GM18519 (cell line): ENCODE data around the gene RHBDF2.

Experiments
- ATAC-seq: cut with Tn5 transposase; IDR thresholded peaks from one replicate; pipeline ENCODE4 v1.9.1; 2021; ENCODE audit warnings: mild to moderate bottlenecking, moderate library complexity; ENCODE audit not compliant: unreplicated experiment, low FRiP score

Gene RHBDF2

GRCh38 chr17:76469076-76469990 is 31.9 kb downstream of the RHBDF2 start:
- no peak for ATAC-seq

GRCh38 chr17:76468634-76469010 is 32.6 kb downstream of the RHBDF2 start:
- no peak for ATAC-seq

DNA sequence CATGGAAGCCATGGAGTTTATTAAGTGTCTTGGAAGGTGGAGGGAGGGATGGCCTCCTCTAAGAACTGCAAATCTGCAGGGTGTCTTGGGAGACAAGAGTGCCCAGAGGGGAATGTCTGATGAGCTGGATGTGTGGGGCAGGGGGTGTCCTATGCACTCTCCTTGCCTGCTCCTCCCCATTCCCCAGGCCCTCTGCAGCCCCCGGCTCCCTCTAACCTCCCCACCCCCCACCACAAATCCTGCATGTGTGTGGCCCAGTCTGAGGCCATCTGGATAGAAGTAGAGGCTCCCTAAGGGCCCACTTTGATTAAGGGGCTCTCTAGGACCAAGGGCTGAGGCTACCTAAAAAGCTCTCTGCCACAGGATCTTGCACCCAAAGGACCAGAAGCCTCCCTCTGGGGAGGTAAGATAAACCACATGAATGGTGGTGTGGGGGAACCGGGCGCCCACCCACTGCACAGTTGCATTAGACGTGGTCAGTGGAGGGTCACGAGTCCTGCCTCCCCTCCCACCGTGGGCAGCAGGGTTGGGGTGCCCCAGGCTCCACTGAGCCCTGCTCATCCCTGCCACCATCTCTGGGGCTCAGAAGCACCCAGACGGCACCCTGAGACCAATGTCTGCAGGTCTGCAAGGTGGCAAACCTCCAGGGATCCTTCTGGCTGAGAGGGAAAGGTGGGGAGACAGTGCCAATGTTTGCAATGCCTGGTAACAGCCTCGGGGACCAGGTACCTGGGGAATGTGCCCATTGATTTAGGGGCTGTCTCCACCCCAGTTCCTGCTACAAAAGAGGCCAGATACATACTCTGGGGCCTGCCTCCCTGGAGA is 33.2 kb downstream of the RHBDF2 start:
- ATAC-seq: no peak

- no peak for ATAC-seq
Observed at GRCh38 chr17:76467366-76467765, 33.9 kb downstream of the RHBDF2 start, which contains the start of gene AANAT. TSS of gene AANAT (plus strand) at chr17:76467603. CDS start at chr17:76468747, 1,144 bp downstream.

GRCh38 chr17:76466775-76467130 is 34.5 kb downstream of the RHBDF2 start:
- ATAC-seq: no peak

DNA sequence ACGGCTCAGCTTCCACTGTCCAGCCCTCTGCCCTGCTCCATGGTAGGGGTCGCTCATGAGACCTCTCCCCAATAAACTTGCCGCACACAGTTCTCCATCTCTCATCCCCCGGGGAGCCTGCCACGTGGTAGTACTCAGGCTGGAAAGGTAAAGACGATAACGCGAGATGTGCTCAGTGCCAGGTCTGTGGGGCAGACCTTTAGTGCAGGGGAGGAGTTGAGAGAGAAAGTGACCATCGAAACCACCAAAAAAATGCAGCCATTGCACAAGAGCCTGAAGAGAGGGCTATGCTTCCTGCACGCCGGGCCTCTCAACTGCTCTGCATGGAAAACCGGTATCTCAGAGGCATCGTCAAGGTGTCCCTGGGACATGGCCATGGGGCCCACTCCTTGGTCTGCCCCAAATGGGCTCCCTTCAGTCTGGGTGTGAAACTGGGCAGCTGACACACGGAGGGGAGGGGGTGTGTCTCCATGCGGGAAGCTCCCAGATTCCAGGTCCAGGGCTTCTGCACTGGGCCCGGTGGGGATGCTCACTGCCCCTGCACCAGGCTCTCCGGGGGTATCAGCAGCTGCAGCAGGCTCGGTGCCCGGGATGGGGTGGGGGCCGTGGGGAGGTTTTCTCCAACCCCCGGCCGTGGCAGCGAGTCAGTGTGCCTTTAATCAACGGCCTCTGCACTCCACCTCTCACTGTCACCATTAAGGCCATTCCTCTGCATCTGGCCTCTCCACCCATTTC is 38.5 kb downstream of the RHBDF2 start:
- ATAC-seq: no peak

DNA sequence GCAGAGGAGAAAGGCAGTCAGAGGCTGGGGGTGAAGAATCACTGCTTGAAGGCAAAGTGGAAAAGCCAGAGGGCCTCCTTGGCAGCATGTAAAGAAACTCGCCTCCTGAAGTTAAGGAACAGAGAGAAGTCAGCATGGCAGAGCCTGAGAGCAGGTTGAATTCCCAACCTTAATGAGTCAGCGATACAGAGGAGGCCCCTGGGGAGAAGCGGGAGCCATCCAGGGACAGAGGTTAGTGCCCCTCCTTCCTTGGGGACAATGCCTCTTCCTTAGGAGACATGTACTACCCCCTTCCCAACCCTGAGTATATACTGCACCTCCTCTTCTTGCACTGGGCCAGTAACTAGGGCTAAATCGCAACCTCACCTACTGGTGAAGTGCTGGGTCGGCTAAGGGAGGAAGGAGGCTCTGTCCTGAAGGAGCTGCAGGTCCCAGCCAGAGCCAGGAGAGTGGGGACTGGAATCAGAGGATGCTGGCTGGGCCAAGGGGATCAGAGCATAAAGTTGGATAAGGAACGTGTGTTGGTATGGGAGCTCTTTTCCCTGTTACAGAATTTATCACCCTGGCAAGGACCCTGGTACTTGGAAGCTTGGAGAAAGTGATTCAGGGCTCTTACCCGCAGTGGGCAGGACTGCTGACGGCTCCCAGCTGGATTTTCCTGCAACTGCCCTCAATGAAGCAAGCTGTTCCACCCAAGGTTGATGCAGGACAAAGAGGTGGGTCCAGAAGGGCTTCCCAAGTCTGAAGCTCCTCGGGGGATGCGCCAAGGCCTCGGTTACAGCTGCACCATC is 39.3 kb downstream of the RHBDF2 start:
- ATAC-seq: no peak

- ATAC-seq: no peak
Observed at GRCh38 chr17:76459674-76460073, 41.5 kb downstream of the RHBDF2 start.

DNA sequence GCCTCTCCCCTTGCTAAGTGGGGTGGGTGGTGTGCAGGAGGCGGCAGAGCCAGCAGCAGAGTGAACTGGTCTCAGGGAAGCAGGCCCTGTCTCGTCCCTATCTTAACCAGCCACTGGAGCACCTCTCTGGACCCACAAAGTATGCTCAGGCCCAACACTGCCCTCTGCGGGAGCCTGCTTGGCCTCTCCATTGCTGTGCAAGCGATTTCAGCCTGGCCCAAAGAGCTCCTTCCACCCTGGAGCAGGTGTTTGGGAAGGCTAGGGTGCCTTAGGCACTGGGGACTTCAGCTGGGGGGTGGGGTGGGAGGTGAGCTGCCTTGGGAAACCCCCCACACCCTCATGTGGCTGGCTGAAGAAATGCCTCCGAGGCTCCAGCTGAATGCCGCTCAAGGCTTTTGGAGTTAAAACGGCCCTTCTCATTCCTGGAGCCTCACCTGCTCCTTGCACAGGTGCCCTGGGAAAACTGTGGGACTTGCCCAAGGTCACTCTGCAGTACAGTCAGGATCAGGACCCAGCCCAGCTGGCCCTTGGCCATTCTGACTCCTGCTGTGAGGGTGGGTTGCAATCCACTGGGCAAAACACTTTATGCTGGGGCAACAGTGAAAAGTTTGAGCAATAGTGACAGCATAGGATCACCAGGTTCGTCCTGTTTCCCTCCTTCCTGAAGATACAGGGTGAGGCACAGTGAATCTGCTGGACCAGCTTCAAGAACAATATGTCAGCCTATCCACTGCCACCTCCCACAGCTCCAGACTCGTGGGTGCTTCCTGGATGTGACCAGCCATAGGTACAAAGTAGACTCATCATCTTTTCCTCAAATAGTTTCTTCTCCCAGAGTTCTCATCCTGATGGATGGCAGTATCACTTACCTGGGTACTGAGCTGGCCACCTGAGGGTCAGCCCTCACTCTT is 42.4 kb downstream of the RHBDF2 start:
- ATAC-seq: no peak

- ATAC-seq: no peak
Observed at GRCh38 chr17:76453431-76453743, 47.8 kb downstream of the RHBDF2 start.

- ATAC-seq: peak; percentile 74
Observed at GRCh38 chr17:76452660-76453430, 48.4 kb downstream of the RHBDF2 start, which contains the start of gene UBE2O. TSS of gene UBE2O (minus strand) at chr17:76453152. CDS start at chr17:76453141, 11 bp downstream.

- peak; percentile 6 for ATAC-seq
Observed at GRCh38 chr17:76452127-76452659, 49.0 kb downstream of the RHBDF2 start.

DNA sequence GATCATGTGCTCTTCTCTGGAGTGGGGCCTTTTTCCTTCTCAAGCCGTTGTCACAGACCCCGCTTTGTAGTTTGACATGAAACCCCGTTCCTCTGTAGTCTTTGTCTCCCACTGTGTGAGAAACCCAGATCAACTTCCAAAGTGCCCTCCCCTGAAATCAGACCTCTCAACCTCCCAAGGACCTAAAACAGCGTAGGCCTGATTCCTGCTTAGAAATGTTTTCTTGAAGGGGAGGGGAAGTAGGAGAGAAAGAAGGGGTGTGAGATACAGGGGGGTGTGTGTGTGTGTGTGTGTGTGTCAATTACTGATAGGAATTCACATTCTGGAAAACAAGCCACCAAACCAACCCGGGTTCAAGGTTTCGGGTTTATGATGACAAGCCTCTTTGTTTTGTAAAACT is 49.7 kb downstream of the RHBDF2 start:
- ATAC-seq: no peak

DNA sequence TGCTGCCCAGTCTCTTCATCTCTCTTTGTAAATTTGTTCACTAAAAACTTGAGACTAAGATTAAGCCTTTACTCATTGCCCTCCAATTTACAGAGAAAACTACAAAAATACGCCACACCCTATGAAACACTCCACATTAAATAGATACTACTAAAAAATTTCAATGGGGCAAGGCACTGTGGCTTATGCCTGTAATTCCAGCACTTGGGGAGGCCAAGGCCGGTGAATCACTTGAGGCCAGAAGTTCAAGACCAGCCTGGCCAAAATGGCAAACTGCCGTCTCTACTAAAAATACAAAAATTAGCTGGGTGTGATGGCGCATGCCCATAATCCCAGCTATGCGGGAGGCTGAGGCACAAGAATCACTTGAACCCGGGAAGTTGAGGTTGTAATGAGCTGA is 52.1 kb downstream of the RHBDF2 start:
- no peak for ATAC-seq

- no peak for ATAC-seq
Observed at GRCh38 chr17:76447931-76448652, 53.1 kb downstream of the RHBDF2 start.

DNA sequence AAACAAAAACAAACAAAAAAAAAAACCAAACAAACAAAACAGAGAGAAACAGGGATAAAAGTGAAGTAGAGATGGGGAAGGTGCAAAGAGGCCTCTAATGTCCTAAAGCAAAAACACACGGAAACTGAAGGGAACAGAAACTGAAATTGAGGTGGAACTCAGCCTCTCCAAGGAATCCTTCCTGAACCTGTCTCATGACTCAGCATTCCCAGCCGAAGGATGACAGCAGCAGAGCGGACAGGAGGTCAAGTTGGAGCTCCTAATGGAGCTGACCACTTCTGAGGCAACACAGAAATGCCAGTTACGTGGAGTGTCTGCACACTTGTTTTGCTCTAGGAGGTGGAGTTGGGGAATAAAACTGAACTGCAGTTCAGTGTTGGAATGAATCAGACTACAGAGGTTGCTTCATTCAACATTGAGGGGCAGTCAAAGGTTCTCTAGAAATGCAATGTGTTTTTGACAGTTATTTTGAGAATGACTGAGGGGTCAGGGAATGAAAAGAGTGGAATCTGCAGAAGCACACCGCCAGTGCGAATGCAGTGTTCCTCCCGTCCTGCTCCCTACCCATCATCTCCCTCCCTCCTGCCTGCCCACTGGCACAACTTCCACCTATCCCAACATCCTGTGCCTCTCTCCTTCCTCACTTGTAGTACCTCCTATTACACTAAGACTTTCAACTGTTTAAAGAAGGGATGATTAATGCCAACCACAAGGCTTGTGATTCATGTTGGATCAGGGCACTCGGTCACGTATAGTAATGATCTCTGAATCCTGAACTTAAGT is 54.6 kb downstream of the RHBDF2 start:
- no peak for ATAC-seq
